Natural killer cell (primary cell): ENCODE results near the gene UBE2J1. TPM values are rescaled to one million over a fixed set of nuclear protein-coding genes. Genes with fewer than 3 reads are reported as not detected.

Experiments used
- ATAC-seq, 3 donors: fragments of 150-1000 bp in 2 of 3; fragments of 200-7000 bp in 1 of 3; cut with Tn5 transposase; 1 replicate in 1 of 3; 2 replicates in 2 of 3; pipeline ENCODE4 v1.10.0; 2021; ENCODE audit warnings: mild to moderate bottlenecking in 2 of 3, moderate library complexity in 2 of 3
- DNase-seq, 2 donors: peaks; one replicate each; pipeline versions ENCODE4 v3.0.0 to v3.0.0-alpha.2; 2013 to 2021; ENCODE audit warnings: mixed read lengths in 1 of 2
- H3K27ac ChIP-seq: one replicate; pipeline ENCODE4 v1.5.1; 2013; ENCODE audit warnings: mild to moderate bottlenecking, low read length
- H3K27me3 ChIP-seq: one replicate; pipeline ENCODE4 v1.6.1; 2013; ENCODE audit warnings: low read length; ENCODE audit not compliant: control insufficient read depth, insufficient read depth
- H3K36me3 ChIP-seq: one replicate; pipeline ENCODE4 v1.6.1; 2013; ENCODE audit warnings: low read length; ENCODE audit not compliant: control insufficient read depth, insufficient read depth
- H3K4me1 ChIP-seq: one replicate; pipeline ENCODE4 v1.6.1; 2013; ENCODE audit warnings: low read length; ENCODE audit not compliant: control insufficient read depth, insufficient read depth
- H3K4me3 ChIP-seq: one replicate; pipeline ENCODE4 v1.5.1; 2013; ENCODE audit warnings: low read length
- H3K9me3 ChIP-seq: one replicate; pipeline ENCODE4 v1.6.1; 2013; ENCODE audit warnings: low read length; ENCODE audit not compliant: control insufficient read depth, insufficient read depth
- H3K27ac Mint-ChIP-seq, 2 donors: one replicate each; pipeline ENCODE4 v1.8.0; 2022; ENCODE audit warnings: mild to moderate bottlenecking in 2 of 2, mixed read lengths in 2 of 2, moderate library complexity in 1 of 2
- H3K27me3 Mint-ChIP-seq, 2 donors: one replicate each; pipeline ENCODE4 v1.8.0; 2022; ENCODE audit warnings: low read depth in 2 of 2, mixed read lengths in 2 of 2
- H3K36me3 Mint-ChIP-seq: one replicate; pipeline ENCODE4 v1.8.0; 2022; ENCODE audit warnings: mixed read lengths
- H3K4me1 Mint-ChIP-seq, 2 donors: one replicate each; pipeline ENCODE4 v1.8.0; 2022; ENCODE audit warnings: mixed read lengths in 2 of 2
- H3K4me3 Mint-ChIP-seq: one replicate; pipeline ENCODE4 v1.8.0; 2022; ENCODE audit warnings: mild to moderate bottlenecking, moderate library complexity, mixed read lengths
- H3K9me3 Mint-ChIP-seq, 2 donors: one replicate each; pipeline ENCODE4 v1.8.0; 2022; ENCODE audit warnings: mixed read lengths in 2 of 2
- CTCF ChIP-seq: fragments of 200-600 bp; IDR thresholded peaks from one replicate; pipeline ENCODE4 v1.8.0; 2022; ENCODE audit warnings: antibody characterized with exemption
- WGBS: methylation state at CpG from one replicate; pipeline ENCODE4 v1.1.7; 2013; ENCODE audit warnings: missing lambda C conversion rate; ENCODE audit not compliant: insufficient coverage; 5-methylcytosine and 5-hydroxymethylcytosine counted together
- intact Hi-C: fragments of 100-400 bp; cut with micrococcal nuclease; formaldehyde crosslinking; loops from one replicate; pipeline ENCODE4 v1.14.2; 2022
- total RNA-seq, 4 donors: library from RNA; stranded (reverse); fragments of 120-200 nt in 1 of 4; gene quantifications; one replicate each; pipeline versions ENCODE4 v1.2.3 to v1.2.4, GENCODE V29; 2013 to 2022

Gene UBE2J1
- total RNA-seq, 3 donors from 2014 or later (not counting 1 experiment from before 2014, with no cell fraction given), result 34.1 to 58.1 (median 45.9) TPM

- no peak overlapping the region for H3K4me3 ChIP-seq
- no peaks in the 10 kb centered on the region for H3K36me3 ChIP-seq
- no peak for TF ChIP-seq CTCF
- no peak for ATAC-seq
- 92% methylated on average over 13 of the region's 13 CpGs for WGBS
- H3K9me3 ChIP-seq, result no peaks in the 10 kb centered on the region
- intact Hi-C loops, result no loop called here
- DNase-seq, result no peak
- H3K27ac Mint-ChIP-seq, result no peak overlapping the region
- H3K4me3 Mint-ChIP-seq, result no peak overlapping the region
- no peaks in the 10 kb centered on the region for H3K27me3 ChIP-seq
- H3K36me3 Mint-ChIP-seq, result no peaks in the 10 kb centered on the region
- H3K27ac ChIP-seq, result no peak overlapping the region
- no peaks in the 10 kb centered on the region for H3K9me3 Mint-ChIP-seq
- no peaks in the 10 kb centered on the region for H3K4me1 Mint-ChIP-seq
- H3K4me1 ChIP-seq, result no peaks in the 10 kb centered on the region
- no peaks in the 10 kb centered on the region for H3K27me3 Mint-ChIP-seq
Observed at GRCh38 chr6:89290401-89291155, 61.9 kb downstream of the UBE2J1 start.

- Histone ChIP-seq H3K9me3 (no peaks in the 10 kb centered on the region), H3K36me3 (no peaks in the 10 kb centered on the region), H3K27ac (no peak overlapping the region), H3K4me1 (no peaks in the 10 kb centered on the region), H3K27me3 (no peaks in the 10 kb centered on the region), H3K4me3 (no peak overlapping the region)
- intact Hi-C loops, result no loop called here
- WGBS, result 94% methylated on average over 3 of the region's 3 CpGs
- no peak for DNase-seq
- Mint-ChIP-seq H3K27me3 (no peaks in the 10 kb centered on the region), H3K4me3 (no peak overlapping the region), H3K36me3 (no peaks in the 10 kb centered on the region), H3K9me3 (no peaks in the 10 kb centered on the region), H3K4me1 (no peaks in the 10 kb centered on the region), H3K27ac (no peak overlapping the region)
- no peak for TF ChIP-seq CTCF
- no peak for ATAC-seq
Observed at GRCh38 chr6:89289710-89290109, 62.8 kb downstream of the UBE2J1 start.

- WGBS, result 93% methylated on average over 9 of the region's 9 CpGs
- Mint-ChIP-seq H3K27ac (no peak overlapping the region), H3K27me3 (no peaks in the 10 kb centered on the region)
Observed at GRCh38 chr6:89287351-89288028, 65.0 kb downstream of the UBE2J1 start.

More at GRCh38 chr6:89287351-89288028, 65.0 kb downstream of the UBE2J1 start:
- no peak for TF ChIP-seq CTCF
- Mint-ChIP-seq H3K4me3 (no peak overlapping the region), H3K36me3 (no peaks in the 10 kb centered on the region), H3K9me3 (no peaks in the 10 kb centered on the region), H3K4me1 (no peaks in the 10 kb centered on the region)
- Histone ChIP-seq H3K4me1 (no peaks in the 10 kb centered on the region), H3K36me3 (no peaks in the 10 kb centered on the region), H3K27ac (no peak overlapping the region), H3K27me3 (no peaks in the 10 kb centered on the region), H3K4me3 (no peak overlapping the region), H3K9me3 (no peaks in the 10 kb centered on the region)
- DNase-seq, result no peak
- intact Hi-C loops, result no loop called here
- ATAC-seq, result no peak
